ENCODE results near the gene EPHB2.

EPHB2 gene

DNA sequence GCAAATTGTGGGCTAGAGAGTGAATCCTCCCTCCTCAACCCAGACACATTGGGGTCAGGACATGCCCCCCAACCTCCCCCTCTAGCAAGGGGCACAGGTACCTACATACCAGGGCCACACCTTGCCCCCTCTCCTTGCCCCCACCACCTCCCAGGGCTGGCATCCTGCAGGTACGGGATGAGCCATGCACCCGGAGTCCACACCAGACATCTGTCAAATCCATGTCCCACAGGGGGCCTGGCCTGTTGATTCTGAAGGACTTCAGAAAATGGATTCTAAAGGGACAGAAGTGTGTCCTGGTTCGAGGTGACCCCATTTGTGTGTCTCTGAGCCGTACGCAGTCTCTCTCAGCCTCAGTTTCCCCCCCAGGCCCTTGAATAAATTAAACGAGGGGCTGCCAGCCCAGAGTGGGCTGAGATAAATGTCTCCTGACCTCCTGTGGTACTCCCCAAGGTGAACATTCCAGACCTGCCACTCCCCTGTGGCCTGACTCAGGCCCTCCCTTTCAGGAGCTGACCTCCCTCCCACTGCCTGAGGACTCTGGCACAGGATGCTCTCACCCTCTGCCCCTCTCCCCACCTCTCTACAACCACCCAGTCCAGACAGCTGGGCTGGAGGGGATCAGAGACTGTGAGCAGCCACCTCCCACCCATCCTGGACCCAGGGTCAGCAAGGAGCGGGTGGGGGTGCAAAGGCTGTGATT lies 94.5 kb downstream of the EPHB2 start:
- no peak for DNase-seq

DNA sequence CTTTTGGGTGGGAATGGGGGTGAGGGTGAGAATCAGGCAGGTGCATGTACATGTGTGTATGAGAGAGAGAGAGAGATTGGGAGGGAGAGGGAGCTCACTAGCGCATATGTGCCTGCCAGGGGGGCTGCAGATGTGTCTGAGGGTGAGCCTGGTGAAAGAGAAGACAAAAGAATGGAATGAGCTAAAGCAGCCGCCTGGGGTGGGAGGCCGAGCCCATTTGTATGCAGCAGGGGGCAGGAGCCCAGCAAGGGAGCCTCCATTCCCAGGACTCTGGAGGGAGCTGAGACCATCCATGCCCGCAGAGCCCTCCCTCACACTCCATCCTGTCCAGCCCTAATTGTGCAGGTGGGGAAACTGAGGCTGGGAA lies 95.0 kb downstream of the EPHB2 start:
- DNase-seq: no peak

DNA sequence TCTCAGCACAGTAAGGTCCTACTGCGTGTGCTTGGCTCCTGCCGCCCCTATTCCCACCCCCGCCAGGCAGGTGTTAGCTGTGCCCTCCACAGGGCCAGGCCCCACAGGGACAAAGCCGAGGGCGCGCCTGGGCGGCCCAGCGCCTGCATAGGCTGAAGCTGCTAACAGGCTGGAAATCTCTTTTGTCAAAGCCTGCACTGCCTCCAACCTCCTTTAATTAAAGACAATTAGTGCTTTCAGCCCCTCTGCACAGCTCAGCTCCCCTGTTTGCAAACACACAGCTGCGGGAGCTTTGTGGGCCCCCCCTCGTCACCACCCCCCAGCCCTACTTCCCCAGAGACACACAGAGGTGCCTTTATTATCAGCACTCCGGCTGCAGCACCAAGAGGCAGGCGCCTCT lies 95.9 kb downstream of the EPHB2 start:
- no peak for DNase-seq

DNA sequence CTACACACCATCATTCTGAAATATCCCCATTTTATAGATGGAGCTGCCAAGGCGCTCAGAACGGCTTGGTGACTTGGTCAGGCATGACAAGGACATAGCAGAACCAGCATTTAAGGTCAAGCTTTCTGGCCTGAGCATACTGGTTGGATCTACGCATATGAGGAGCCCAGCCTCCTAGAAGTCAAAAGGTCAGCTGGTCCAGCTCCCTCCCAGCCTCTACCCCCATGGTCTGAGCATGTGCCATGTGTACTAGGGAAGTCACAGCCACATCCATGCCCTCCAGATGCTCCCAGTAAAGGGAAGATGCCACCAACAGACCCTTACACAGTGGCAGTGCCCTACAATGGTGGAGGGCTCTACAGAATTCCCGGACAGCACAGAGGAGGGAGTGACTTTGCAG lies 96.7 kb downstream of the EPHB2 start:
- DNase-seq: no peak

DNA sequence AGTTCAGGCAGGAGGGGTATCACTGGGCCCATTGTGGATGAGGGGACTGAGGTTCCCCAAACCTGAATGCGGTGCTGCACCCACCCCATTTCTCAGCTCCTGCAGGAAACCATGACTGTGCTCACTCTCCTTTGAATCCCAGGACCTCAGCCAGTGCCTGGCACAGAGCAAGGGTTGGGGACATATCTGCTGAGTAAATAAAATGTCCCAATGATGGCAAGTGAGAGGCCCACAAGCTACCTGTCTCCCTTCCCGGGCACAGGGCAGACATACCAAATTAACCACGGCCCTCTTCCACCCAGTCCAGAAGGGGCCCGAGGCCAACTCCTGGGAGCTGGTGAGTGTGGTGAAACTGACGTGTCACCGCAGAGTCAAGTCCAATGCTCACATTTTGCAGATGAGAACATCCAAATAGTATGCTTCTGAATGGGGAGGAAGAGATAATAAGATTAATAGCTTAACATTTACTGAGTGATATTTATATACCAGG lies 97.6 kb downstream of the EPHB2 start:
- DNase-seq: no peak

DNA sequence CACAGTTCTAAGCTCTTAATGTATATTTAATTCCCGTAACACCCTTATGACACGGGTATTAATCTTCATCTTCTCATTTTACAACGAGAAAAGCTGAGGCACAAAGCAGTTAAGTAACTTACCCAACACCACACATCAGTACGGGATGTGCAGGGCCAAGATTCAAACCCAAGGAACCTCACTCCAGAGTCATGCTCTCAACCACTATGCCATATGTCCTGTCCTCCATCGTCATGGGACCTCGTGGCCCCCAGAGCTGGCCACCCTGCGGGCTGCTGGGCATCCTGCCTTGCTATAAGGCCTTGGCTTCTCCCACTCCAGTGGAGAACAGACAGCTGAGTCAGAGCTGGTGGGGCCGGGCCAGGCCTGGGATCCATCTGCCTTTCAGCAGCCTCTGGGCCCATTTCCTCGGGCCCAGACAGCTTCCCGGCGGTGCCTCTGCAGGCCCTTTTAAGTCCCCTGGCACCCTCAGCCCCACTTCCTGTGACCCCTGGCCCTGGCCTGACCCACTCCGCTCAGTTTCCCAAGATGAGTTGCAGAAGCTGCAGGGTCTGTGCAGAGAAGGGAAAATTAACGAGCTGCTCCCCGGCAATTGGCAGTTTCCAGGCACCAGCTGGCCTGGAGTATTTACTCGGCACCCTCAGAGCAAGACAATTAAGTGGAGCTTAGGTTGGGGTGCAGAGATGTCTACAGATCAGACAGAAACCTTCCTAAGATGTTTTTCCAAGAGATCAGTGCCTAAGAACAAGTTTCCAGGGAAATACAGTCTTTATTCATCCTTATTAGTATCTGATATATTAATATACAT lies 98.2 kb downstream of the EPHB2 start:
- DNase-seq: no peak

DNA sequence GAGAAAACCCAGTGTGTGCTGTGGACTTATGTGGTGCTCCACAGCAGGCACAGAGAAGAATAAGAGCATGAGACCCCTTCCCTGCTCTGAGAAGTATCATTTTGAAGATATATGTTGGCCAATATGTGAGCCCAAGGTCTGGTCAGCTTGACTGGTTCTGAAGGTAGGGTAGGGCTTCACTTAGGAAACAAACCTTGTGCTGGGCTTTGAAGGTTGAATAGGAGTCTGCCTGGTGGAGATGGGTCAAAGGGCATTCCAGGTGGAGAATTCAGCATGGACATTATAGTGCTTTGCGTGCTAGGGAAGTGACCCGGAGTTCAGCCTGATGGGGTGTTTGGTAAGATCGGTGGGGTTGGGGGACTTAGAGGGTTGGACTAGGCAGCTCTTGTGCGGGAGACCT lies 99.1 kb downstream of the EPHB2 start:
- no peak for DNase-seq

DNA sequence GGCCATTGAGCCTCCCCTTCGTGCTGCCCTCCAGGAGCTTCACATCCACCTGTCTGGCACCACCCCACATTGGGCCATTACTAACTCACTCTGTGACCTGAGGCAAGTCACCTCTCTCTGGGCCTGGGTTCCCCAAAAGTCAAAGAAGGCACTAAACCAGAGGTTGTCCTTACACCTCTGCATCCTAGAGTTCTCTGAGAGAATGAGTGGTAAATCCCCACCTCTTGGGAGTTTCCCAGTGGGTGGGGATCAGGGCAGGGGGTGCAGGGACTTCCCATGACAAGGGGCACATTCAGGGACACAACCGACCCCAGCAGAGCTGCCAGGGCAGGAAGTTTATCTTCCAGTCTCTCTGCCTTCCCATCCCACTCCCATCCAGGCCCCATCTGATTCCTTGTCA lies 99.7 kb downstream of the EPHB2 start:
- no peak for DNase-seq

DNA sequence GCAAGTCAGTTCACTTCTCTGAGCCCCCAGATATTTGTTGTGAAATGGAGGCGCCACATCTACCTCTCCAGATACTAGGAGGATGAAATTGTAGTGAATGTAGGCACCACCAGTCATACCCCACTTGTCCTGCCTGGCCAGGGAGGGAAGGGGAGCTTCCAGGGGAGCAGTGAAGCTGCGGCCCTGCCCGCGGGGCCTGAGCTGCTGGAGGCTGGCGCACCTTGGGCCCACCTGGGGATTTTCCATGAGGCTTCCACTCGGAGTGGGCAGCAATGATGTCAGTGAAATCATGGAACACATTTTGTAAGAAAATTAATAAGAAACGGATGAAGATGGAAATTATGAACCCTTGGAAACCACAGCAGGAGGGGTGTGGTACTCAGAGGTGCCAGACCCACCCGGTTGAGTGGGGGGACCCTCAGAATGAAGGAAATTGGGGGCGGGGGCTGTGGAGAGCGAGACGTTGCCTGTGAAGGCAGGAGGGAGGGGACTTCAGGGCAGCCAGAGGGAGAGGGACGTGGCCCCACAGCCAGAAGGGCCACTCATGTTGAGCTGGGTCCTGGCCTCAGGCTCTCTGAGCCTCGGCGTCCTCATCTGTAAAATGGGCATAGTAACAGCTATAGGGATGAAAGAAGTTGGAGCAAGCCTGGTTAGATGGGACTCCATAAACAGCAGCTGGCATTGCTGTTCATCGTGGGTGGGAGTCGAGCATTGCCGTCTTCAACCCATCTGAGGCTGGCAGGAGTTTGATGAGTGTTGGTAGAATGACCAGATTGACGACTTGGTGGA lies 101.6 kb downstream of the EPHB2 start:
- no peak for DNase-seq

DNA sequence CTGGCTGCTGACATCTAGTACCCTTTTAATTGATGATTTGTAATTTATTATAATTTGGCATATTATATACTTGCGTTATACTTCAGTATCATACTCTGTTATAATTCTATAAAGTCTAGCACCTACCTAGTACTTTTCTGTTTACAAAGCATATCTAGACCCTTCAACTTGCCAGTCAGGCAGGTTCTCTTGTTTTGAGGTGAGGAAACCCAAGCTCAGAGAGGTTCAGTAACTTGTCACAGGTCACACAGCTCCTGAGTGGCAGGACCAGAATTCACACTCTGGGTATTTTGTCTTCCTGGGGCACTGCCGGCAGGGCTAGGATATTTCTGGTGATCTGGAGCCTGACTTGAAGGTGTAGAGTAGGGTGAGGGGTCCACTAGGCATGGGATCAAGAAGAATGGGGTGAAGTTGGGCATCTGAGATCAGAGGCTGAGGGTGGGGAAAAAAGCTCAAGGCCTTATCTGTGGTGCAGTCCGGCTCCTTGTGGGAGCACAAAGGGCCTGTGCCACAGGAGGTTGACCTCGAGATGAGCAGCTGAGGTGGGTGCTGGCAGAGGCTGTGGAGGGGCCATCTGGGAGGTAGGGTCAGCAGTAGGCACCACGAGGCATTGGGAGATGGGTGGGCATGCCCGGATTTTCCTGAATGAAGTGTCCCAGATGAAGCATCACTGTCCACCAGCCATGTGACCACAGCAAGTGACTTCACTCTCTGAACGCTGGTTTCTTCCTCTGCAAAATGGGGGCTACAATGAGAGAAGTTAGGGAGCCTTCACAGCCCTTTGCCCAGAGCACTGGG lies 102.6 kb downstream of the EPHB2 start:
- DNase-seq: no peak

DNA sequence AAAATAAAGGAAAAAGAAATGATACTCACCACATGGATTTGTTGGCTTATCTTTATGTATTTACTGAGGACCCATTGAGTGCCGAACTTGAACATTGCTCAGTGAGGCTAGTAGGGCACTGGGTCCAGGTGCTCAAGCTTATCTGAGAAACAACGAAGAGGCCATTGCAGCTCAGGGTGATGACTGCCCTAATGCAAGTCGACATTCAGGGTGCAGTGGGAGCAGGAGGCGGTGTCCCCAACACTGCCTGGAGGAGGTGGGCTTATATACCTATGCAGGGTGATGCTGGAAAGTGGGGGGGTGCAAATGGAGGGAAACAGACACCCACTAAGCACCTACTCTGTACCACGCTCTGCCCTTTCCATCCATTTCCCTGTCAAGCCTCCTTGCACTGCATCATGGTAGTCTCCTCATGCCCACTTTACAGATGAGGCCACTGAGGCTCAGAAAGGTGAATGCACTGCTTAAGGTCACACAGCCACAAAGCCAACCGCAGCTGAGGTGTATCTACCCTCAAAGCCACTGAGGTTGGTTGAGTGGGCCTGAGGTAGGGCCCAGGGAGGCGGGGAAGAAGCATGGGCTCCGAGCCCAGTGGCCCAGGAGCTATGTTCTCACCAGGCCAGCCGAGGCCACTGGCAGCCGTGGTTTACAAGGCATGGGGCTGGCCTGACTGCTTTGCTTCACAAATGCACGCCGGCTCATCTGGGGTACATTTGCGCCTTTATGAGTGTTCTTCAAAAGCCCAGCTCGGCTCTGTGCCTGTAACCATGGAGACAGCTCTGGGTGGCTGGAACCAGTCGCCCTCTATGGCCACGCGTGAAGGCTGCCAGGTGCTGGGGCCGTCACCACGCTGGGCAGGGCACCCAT lies 103.8 kb downstream of the EPHB2 start:
- DNase-seq: peak; percentile 68

DNA sequence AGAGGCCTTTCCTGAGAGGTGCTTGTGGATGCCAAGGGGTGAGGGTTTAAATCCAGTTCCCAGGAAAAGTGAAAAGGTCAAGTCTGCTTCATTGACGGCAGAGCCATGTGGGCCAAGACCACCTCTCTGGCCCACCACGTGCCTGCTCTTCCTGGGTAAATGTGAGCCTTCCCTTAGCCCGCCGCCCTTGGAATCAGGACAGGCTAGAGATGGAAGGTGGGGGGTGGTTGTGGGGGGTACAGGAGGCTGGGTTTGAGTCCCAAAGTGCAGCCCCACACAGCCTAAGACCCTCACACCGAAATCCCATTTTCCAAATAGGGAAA lies 104.4 kb downstream of the EPHB2 start:
- DNase-seq: no peak

DNA sequence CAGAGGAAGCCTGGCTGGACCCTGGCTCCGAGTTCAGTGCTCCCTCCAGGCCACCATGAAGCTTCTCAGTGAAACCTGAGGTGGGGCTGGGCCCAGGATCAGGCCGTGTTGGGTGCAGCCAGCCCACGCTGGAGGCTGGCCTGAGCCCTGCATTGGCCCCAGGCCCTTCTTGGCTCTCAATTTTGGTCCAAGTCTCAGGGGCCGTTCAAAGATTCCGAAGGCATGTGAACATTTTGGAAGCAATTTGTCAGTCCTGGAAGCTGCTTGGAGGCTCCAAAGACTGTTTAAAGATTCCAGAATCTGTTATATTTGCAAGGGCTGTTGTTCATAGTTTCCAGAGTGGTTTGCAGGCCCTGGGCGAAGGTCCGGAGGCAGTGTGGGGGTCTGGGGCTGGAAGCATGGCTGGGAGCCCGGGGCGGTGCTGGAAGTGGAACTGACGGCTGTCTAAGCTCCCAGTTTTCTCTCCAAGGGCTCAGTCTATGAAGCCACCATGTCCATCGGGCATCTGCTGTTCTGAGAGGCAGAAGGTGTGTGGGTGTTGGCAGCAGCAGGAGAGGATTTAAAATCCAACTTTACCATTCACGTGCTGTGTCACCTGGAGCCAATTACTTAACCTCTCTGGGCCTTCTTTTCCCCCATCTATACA lies 104.9 kb downstream of the EPHB2 start:
- DNase-seq: no peak

DNA sequence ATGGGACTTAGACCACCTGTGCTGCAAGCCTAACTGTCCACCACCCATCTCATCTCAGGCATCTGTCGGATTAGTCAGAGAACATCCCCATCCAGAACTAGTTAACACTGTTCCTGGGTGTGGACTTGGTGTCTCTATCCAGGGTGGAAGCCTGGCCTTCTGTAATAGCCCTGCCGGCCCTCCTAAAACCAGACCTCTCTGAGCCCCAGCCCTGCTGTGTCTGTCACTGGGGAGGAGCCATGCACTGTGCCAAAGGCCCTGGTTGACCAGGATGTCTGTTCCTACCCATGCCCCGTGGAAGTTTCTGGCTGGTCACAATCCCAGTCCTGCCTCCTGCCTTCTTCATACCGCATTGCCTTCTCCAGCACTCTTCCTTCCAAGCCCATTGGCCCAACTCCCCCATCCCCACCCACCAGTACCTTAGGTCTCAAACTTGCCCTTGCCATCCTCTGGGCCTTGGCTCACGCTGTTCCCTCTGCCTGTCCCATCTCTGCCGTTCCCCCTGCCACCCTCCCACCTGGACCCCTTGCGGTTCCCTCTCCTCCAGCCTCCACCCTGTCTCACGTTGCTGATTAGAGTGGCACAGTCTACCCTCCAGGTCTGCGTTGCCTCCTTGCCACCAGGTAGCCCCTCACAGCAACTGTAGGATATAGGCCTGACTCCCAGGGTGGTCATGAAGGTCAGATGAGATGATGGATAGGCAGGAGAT lies 105.6 kb downstream of the EPHB2 start:
- no peak for DNase-seq

DNA sequence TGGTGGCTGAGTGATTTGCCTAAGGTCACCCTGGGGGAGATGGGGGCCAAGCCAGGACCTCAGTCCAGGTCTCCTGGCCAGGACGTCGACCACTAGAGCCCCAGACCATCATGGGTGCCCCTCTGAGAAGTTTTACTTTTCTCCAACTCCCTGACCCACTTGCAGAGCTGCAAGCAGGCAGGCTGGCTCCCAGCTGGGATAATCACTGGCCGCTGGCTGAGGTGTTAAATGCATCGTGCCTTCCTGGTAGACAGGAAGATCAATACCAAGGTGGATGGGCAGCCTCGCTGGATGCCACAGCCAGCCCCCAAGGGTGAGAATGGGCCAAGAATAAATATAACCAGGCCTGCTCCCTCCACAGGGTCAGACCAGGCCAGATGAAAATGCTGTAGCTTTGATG lies 106.2 kb downstream of the EPHB2 start:
- no peak for DNase-seq

DNA sequence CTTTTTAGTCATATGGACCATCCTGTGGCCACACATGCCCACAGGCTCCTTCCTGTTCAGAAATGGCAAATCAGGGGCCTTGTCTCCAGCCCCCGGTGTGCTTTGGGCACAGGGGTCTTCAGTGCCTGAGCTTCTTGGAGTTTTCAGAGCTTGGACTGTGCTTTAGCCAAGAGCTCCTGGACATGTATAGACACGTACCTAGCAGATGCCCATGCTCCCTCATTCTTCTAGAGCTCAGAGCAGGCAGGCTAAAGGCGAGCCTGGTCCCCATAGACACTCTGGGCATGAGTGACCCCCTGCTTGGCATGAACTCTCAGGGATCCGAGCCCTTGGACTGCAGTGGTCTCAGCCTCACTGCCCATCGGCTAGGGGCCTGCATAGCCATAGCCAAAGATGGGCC lies 106.8 kb downstream of the EPHB2 start:
- no peak for DNase-seq

DNA sequence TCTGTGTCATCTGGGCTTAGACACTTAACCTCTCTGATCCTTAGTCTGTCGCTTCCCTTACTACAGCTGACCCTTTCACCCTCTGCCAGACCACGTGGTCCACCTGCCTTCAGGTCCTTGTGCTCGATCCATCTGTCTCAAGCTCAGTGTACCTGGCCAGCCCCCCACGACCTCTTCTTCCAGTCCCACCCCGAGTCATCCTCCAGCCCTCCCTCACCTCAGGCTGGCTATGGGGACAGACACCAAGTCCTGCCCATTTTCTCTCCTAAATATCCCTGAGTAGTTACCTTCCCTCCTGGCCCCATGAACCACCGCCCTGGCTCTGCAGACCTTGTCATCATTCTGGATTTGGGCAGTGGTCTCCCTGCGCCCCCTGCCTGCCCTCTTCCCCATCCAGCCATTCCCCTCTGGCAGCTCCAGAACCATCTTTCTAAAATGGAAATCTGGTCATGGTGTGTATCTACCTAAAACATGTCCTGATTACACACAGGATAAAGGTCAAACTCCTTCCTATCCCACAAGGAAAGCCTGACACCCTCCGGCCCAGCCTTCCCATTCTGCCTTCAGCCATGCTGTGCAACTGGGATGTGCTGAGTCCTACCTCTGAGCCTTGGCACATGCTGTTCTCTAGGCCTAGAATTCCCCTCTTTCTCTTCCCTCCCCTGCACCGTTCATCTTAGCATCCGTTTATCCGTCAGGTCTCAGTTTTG lies 107.6 kb downstream of the EPHB2 start:
- DNase-seq: no peak

DNA sequence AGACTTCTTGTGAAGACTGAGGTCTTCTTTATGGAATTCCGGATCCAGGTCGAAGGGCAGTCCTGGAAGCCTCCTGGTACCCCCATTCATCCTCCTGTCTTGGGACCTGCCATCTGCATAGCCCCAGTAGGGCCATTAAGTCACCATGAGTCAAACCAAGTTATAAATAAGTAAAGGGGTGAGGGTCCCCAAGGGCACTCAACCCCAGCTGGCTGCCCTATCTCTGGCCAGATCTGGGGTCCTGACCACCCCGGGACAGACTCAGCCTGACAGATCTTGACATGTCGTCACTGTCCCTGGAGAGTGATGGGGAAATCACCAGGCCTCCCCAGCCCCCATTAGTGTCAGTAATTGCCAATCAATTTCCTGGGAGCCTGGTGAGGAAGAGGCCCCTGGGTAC lies 108.7 kb downstream of the EPHB2 start:
- DNase-seq: no peak

DNA sequence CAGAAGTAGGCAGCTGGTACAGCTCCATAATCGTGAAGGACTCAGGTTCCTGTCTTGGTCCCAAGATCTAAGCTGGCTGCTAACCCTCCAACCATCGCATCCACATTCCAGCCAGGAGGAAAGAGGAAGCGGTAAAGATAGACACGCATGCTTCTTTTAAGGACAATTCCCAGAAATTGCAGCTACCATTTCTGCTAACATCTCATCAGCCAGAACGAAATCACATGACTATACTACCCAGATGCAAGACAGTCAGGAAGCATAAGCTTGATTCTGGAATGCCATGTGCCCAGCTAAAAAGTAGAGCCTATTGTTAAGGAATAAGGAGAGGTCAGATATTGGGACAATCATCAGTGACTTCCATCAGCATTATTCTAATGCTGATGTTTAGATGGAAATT lies 110.4 kb downstream of the EPHB2 start:
- DNase-seq: no peak

DNA sequence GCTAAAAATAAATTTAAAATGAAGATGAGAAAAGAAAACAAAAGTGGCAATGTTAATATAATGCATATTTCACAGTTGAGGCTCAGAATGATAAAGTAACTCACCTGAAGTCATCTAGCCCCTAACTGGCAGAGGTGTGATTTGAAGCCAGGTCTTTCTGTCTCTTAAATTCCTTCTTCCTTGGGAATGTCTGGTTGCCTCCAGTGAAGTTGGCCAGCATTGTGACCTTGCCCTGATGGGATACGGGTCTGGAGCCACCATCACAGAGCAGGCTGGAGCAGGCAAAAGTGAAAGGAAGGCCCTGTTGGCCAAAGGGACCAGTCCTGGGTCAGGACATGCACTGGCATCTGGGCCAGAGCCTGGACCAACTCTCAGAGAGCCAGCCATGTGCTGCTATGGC lies 111.7 kb downstream of the EPHB2 start:
- no peak for DNase-seq
